Sigmoid colon (tissue), 7 donors: ENCODE data around the gene GADL1. TPM values are rescaled to one million over a fixed set of nuclear protein-coding genes. Genes with fewer than 3 reads are reported as not detected.

Source experiments
- DNase-seq: peaks from one replicate; pipeline ENCODE4 v3.0.0-alpha.2; 2019
- H3K27ac ChIP-seq, 4 donors: fragments of 200-600 bp; sonication (generic); one replicate each; pipeline ENCODE4 v1.5.1; 2016 to 2019; ENCODE audit warnings: mild to moderate bottlenecking in 1 of 4
- H3K27me3 ChIP-seq, 3 donors: fragments of 200-600 bp; sonication (generic); one replicate each; pipeline ENCODE4 v1.5.1; 2019; ENCODE audit warnings: mild to moderate bottlenecking in 1 of 3
- H3K36me3 ChIP-seq, 4 donors: fragments of 200-600 bp; sonication (generic); one replicate each; pipeline ENCODE4 v1.5.1; 2016 to 2019
- H3K4me1 ChIP-seq, 4 donors: fragments of 200-600 bp; sonication (generic); one replicate each; pipeline ENCODE4 v1.5.1; 2017 to 2019
- H3K4me3 ChIP-seq, 4 donors: fragments of 200-600 bp; sonication (generic); one replicate each; pipeline ENCODE4 v1.5.1; 2017 to 2019; ENCODE audit warnings: mild to moderate bottlenecking in 2 of 4, moderate library complexity in 1 of 4
- H3K9me3 ChIP-seq, 4 donors: fragments of 200-600 bp in 3 of 4; sonication (generic) in 3 of 4; one replicate each; pipeline versions ENCODE4 v1.5.1 to v1.6.1; 2013 to 2019
- EP300 ChIP-seq, 4 donors: sonication (generic); formaldehyde crosslinking; IDR thresholded peaks; one replicate each; pipeline ENCODE4 v1.6.1; 2017; ENCODE audit warnings: antibody characterized with exemption in 4 of 4
- POLR2A ChIP-seq, 2 donors: fragments of 450-650 bp; IDR thresholded peaks; one replicate each; pipeline ENCODE4 v1.6.1; 2016; ENCODE audit warnings: antibody characterized with exemption in 2 of 2, mild to moderate bottlenecking in 2 of 2, moderate library complexity in 2 of 2
- POLR2AphosphoS5 ChIP-seq, 4 donors: sonication (generic); formaldehyde crosslinking; IDR thresholded peaks; one replicate each; pipeline ENCODE4 v1.6.1; 2017; ENCODE audit warnings: antibody characterized with exemption in 4 of 4
- WGBS, 2 donors: extraction: QIAGEN DNeasy Blood & Tissue Kit; methylation state at CpG; one replicate each; pipeline ENCODE4 v1.1.7; 2013; 5-methylcytosine and 5-hydroxymethylcytosine counted together
- intact Hi-C: fragments of 100-400 bp; cut with DNase I; formaldehyde crosslinking; loops from one replicate; pipeline ENCODE4 v1.15.1; 2023
- polyA plus RNA-seq, 3 donors: library from polyadenylated mRNA; stranded (reverse); fragments of 200-250 nt; gene quantifications; one replicate each; pipeline ENCODE4 v1.2.3, GENCODE V29; 2013
- total RNA-seq, 4 donors: library from RNA; depleted of rRNA; stranded (reverse); fragments of >200 nt; gene quantifications; one replicate each; pipeline ENCODE4 v1.1.0, GENCODE V29; 2016
- TF ChIP-seq, protein P1 (sequence below), 4 experiments: fragments of 450-650 bp in 3 of 4; fragments of 200-600 bp in 1 of 4; IDR thresholded peaks; one replicate each; pipeline ENCODE4 v1.5.1; 2016 to 2019; ENCODE audit warnings: antibody characterized with exemption in 4 of 4, mild to moderate bottlenecking in 3 of 4, moderate library complexity in 2 of 4
- donor health status: healthy with polysubstance abuse.
- donor health status: Bipolar disorder and iron deficiency.
- donor health status: healthy.

GADL1 gene
- total and polyA plus RNA-seq, 7 donors, result not detected

DNA sequence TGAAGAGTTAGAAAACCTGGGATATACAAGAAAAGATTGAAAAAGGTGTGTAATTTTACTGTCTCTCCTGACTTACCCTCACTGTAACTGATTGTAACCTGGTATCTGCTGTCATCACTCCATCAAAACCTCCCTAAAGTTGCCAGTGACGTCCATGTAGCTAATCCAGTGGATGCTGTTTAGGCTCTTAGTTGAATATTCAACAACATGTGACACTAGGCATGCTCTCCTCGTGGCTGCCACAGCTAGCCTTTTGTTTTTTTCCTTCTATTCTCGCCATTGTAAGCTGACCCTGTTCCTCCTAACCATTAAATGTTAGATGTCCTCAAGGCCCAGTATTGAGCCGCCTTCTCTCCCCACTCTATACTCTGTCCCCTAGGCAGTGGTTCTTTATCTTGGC lies 41.6 kb downstream of the GADL1 start:
- H3K27me3 ChIP-seq, result no peaks in the 10 kb centered on the region
- TF ChIP-seq, protein P1, sequence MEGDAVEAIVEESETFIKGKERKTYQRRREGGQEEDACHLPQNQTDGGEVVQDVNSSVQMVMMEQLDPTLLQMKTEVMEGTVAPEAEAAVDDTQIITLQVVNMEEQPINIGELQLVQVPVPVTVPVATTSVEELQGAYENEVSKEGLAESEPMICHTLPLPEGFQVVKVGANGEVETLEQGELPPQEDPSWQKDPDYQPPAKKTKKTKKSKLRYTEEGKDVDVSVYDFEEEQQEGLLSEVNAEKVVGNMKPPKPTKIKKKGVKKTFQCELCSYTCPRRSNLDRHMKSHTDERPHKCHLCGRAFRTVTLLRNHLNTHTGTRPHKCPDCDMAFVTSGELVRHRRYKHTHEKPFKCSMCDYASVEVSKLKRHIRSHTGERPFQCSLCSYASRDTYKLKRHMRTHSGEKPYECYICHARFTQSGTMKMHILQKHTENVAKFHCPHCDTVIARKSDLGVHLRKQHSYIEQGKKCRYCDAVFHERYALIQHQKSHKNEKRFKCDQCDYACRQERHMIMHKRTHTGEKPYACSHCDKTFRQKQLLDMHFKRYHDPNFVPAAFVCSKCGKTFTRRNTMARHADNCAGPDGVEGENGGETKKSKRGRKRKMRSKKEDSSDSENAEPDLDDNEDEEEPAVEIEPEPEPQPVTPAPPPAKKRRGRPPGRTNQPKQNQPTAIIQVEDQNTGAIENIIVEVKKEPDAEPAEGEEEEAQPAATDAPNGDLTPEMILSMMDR (IDR thresholded peaks at IDR 0.05), result no peak
- TF ChIP-seq POLR2A (IDR thresholded peaks at IDR 0.05) (no peak), EP300 (IDR thresholded peaks at IDR 0.05) (no peak), POLR2AphosphoS5 (IDR thresholded peaks at IDR 0.05) (no peak)
- H3K27ac ChIP-seq, result no peak overlapping the region
- no peaks in the 10 kb centered on the region for H3K9me3 ChIP-seq
- intact Hi-C loops, result no loop called here
- no peak overlapping the region for H3K4me3 ChIP-seq
- DNase-seq, result no peak
- no peaks in the 10 kb centered on the region for H3K4me1 ChIP-seq
- 81 to 87% methylated on average over 4 of the region's 4 CpGs for WGBS, 2 donors
- H3K36me3 ChIP-seq, result no peaks in the 10 kb centered on the region

DNA sequence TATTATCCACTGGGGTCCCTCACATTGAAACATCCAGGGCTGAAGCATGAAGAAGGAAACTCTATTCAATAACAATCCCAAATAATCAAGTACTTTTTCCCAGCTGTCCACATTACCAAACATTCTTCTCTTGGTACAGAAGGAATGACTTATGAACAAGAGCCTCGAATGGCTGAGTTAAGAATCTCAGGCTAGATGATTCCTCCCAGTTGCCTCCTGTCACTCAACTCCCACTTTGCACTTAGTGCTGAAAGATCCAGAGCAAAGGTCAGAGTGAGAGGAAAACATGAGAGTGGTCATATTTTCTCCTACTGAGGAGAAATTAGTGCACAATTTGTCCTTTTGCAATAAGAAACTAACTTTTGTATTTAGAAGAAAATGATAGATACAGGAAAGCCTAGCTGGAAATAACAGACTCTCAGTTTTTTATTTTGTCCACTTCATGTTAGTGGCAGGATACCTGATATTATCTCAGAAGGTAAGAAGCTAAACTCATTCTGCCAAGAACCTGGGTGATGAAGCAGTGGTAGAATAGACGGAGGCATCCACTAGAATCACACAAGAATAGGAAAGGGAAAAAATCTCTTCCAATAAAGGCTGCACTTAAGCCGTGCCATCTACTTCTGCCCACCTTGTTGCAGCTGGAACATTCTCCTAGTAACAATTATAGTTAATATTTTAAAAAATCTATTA lies 46.2 kb downstream of the GADL1 start:
- H3K27ac ChIP-seq, result no peak overlapping the region
- no peak for TF ChIP-seq POLR2A (IDR thresholded peaks at IDR 0.05)
- TF ChIP-seq, protein P1 (IDR thresholded peaks at IDR 0.05), result no peak
- TF ChIP-seq POLR2AphosphoS5 (IDR thresholded peaks at IDR 0.05), result no peak
- no peak for TF ChIP-seq EP300 (IDR thresholded peaks at IDR 0.05)
- no peaks in the 10 kb centered on the region for H3K9me3 ChIP-seq
- intact Hi-C loops, result no loop called here
- no peaks in the 10 kb centered on the region for H3K4me1 ChIP-seq
- no peaks in the 10 kb centered on the region for H3K27me3 ChIP-seq
- no peak for DNase-seq
- 80 to 84% methylated on average over 3 of the region's 3 CpGs for WGBS, 2 donors
- H3K4me3 ChIP-seq, result no peak overlapping the region
- no peaks in the 10 kb centered on the region for H3K36me3 ChIP-seq

DNA sequence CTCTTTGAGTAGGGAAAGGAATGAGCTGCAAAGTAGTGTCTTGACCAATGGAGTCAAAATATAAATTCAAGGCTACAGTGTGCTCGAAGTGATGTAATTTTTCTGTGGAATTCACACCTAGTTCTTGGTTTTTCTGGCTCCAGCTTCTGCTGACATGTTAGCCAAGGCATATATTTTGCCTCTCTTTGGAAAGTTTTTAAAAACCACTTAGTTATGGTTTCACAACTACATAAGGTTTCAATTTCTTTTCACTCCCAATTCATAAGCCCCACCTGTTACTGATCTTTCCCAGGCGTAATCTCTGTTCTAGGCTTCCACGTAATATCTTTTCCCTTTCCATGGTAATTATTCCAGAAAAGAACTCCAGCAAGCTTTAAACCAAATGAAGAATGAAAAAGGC lies 46.9 kb downstream of the GADL1 start:
- Histone ChIP-seq H3K4me1 (no peaks in the 10 kb centered on the region), H3K27ac (no peak overlapping the region), H3K27me3 (no peaks in the 10 kb centered on the region), H3K36me3 (no peaks in the 10 kb centered on the region), H3K4me3 (no peak overlapping the region), H3K9me3 (no peaks in the 10 kb centered on the region)
- intact Hi-C loops, result no loop called here
- 88 to 89% methylated on average over 3 of the region's 3 CpGs for WGBS, 2 donors
- TF ChIP-seq EP300 (IDR thresholded peaks at IDR 0.05) (no peak), POLR2AphosphoS5 (IDR thresholded peaks at IDR 0.05) (no peak), POLR2A (IDR thresholded peaks at IDR 0.05) (no peak)
- TF ChIP-seq, protein P1 (IDR thresholded peaks at IDR 0.05), result no peak
- DNase-seq, result no peak

DNA sequence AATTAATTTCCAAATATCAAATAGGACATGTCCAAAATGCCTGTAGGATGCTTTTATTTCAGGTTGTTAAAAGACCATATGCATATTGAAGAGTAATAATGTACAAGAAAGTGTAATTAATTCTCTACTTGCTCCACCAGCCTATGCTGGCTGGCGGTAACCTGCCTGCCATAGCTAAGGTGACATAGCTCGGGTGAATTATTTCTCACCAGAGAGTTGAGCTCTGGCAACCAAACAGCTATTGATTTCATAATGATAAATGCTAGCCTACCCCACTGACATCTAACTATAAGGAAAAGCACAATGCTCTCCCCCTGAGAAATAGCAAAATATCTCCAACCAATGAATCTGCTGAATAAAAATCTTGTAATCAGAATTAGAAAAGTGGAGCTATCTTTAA lies 48.9 kb downstream of the GADL1 start:
- 96% methylated on average over 2 of the region's 2 CpGs for WGBS, 2 donors
- Histone ChIP-seq H3K9me3 (no peaks in the 10 kb centered on the region), H3K4me3 (no peak overlapping the region), H3K27ac (no peak overlapping the region), H3K27me3 (no peaks in the 10 kb centered on the region), H3K36me3 (no peaks in the 10 kb centered on the region), H3K4me1 (no peaks in the 10 kb centered on the region)
- intact Hi-C loops, result no loop called here
- no peak for TF ChIP-seq POLR2A (IDR thresholded peaks at IDR 0.05)
- TF ChIP-seq POLR2AphosphoS5 (IDR thresholded peaks at IDR 0.05), result no peak
- TF ChIP-seq, protein P1 (IDR thresholded peaks at IDR 0.05), result no peak
- TF ChIP-seq EP300 (IDR thresholded peaks at IDR 0.05), result no peak
- no peak for DNase-seq

DNA sequence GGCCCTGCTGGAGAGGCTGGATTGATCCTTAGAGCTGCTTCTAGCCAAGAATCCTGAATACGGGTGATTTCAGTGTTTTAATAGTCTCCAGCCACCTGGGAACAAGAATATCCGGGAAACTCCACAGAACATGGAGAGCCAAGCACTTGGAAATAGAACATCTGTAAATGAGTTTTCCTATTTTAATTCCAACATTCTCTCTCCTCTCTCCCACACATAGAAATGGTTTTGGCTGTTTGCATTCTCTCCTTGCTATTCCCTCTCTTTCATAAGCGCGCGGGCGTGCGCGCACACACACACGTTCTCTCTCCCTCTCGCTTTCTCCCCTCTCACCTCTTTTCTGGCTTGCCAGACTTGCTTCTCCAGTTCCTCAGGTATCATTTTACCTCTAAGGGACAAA lies 50.6 kb downstream of the GADL1 start:
- no peak for DNase-seq
- intact Hi-C loops, result no loop called here
- H3K4me3 ChIP-seq, result no peak overlapping the region
- no peaks in the 10 kb centered on the region for H3K27me3 ChIP-seq
- TF ChIP-seq POLR2AphosphoS5 (IDR thresholded peaks at IDR 0.05) (no peak), POLR2A (IDR thresholded peaks at IDR 0.05) (no peak), EP300 (IDR thresholded peaks at IDR 0.05) (no peak)
- TF ChIP-seq, protein P1 (IDR thresholded peaks at IDR 0.05), result no peak
- no peak overlapping the region for H3K27ac ChIP-seq
- 90 to 92% methylated on average over 10 of the region's 10 CpGs for WGBS, 2 donors
- no peaks in the 10 kb centered on the region for H3K36me3 ChIP-seq
- H3K4me1 ChIP-seq, result no peaks in the 10 kb centered on the region
- no peaks in the 10 kb centered on the region for H3K9me3 ChIP-seq
